Ascending aorta (tissue), 2 donors: ENCODE results near the gene DLG1. TPM values are rescaled to one million over a fixed set of nuclear protein-coding genes. Genes with fewer than 3 reads are reported as not detected.

Experiments
- DNase-seq, 2 donors: peaks; one replicate each; pipeline ENCODE4 v3.0.0-alpha.2; 2019; ENCODE audit warnings: low spot score in 2 of 2
- H3K27ac ChIP-seq, 2 donors: fragments of 200-600 bp; sonication (generic); one replicate each; pipeline ENCODE4 v1.5.1; 2016 to 2017; ENCODE audit warnings: mild to moderate bottlenecking in 1 of 2
- H3K27me3 ChIP-seq: fragments of 200-600 bp; sonication (generic); one replicate; pipeline ENCODE4 v1.5.1; 2017
- H3K36me3 ChIP-seq, 2 donors: fragments of 200-600 bp; sonication (generic); one replicate each; pipeline ENCODE4 v1.5.1; 2016
- H3K4me1 ChIP-seq, 2 donors: fragments of 200-600 bp; sonication (generic); one replicate each; pipeline ENCODE4 v1.5.1; 2016 to 2017; ENCODE audit warnings: mild to moderate bottlenecking in 1 of 2
- H3K4me3 ChIP-seq, 2 donors: fragments of 200-600 bp; sonication (generic); one replicate each; pipeline ENCODE4 v1.5.1; 2016 to 2017; ENCODE audit warnings: mild to moderate bottlenecking in 1 of 2
- H3K9me3 ChIP-seq, 2 donors: fragments of 200-600 bp; sonication (generic); one replicate each; pipeline ENCODE4 v1.5.1; 2016
- CTCF ChIP-seq, 3 experiments: fragments of 200-600 bp in 2 of 3; fragments of 450-650 bp in 1 of 3; sonication (generic) in 2 of 3; IDR thresholded peaks; one replicate each; pipeline ENCODE4 v1.5.1; 2016 to 2019; ENCODE audit warnings: antibody characterized with exemption in 3 of 3, mild to moderate bottlenecking in 1 of 3, moderate library complexity in 1 of 3
- intact Hi-C: fragments of 100-400 bp; cut with DNase I; formaldehyde crosslinking; loops from one replicate; pipeline ENCODE4 v1.15.1; 2023
- total RNA-seq: library from RNA; depleted of rRNA; stranded (reverse); fragments of >200 nt; gene quantifications from one replicate; pipeline ENCODE4 v1.1.0, GENCODE V29; 2016

The DLG1 gene
- total RNA-seq, 1 donor from 2014 or later, result 31.0 TPM

GRCh38 chr3:197256836-197257444, 41.5 kb downstream of the DLG1 start:
- intact Hi-C loops, result loop anchor here (1.0 to 2.0 kb wide), 2 partner anchors 198 to 253 kb away; no protein-coding TSS in a partner anchor
- H3K36me3 ChIP-seq, result no peaks in the 10 kb centered on the region
- no peak for DNase-seq
- no peak overlapping the region for H3K27ac ChIP-seq
- no peaks in the 10 kb centered on the region for H3K9me3 ChIP-seq
- peak; percentile 42 to 70 (median 68) for TF ChIP-seq CTCF (IDR thresholded peaks at IDR 0.05)
- H3K4me1 ChIP-seq, result no peaks in the 10 kb centered on the region
- H3K27me3 ChIP-seq, result no peaks in the 10 kb centered on the region
- H3K4me3 ChIP-seq, result no peak overlapping the region

GRCh38 chr3:197256104-197256503, 42.3 kb downstream of the DLG1 start:
- no peak overlapping the region for H3K27ac ChIP-seq
- no peaks in the 10 kb centered on the region for H3K27me3 ChIP-seq
- no peaks in the 10 kb centered on the region for H3K4me1 ChIP-seq
- intact Hi-C loops, result loop anchor here (1.0 to 2.0 kb wide), 2 partner anchors 199 to 254 kb away; no protein-coding TSS in a partner anchor
- H3K36me3 ChIP-seq, result no peaks in the 10 kb centered on the region
- H3K9me3 ChIP-seq, result no peaks in the 10 kb centered on the region
- H3K4me3 ChIP-seq, result no peak overlapping the region
- TF ChIP-seq CTCF (IDR thresholded peaks at IDR 0.05), result no peak
- no peak for DNase-seq

- H3K27me3 ChIP-seq, result no peaks in the 10 kb centered on the region
- no peak overlapping the region for H3K4me3 ChIP-seq
- TF ChIP-seq CTCF (IDR thresholded peaks at IDR 0.05), result no peak
- no peak for DNase-seq
- no peak overlapping the region for H3K27ac ChIP-seq
- H3K36me3 ChIP-seq, result peaks cover 0 to 3% of the 10 kb centered on the region in 2 donors
- H3K4me1 ChIP-seq, result no peaks in the 10 kb centered on the region
- intact Hi-C loops, result no loop called here
- H3K9me3 ChIP-seq, result peaks cover 12 to 19% of the 10 kb centered on the region in 2 donors
Observed at GRCh38 chr3:197253238-197253947, 45.0 kb downstream of the DLG1 start.

GRCh38 chr3:197249542-197249941, 48.9 kb downstream of the DLG1 start:
- intact Hi-C loops, result no loop called here
- no peaks in the 10 kb centered on the region for H3K4me1 ChIP-seq

GRCh38 chr3:197248341-197248740, 50.1 kb downstream of the DLG1 start:
- Histone ChIP-seq H3K9me3 (peaks cover 19 to 30% of the 10 kb centered on the region in 2 donors), H3K27ac (no peak overlapping the region), H3K27me3 (no peaks in the 10 kb centered on the region), H3K4me1 (no peaks in the 10 kb centered on the region), H3K4me3 (no peak overlapping the region), H3K36me3 (peaks cover 0 to 14% of the 10 kb centered on the region in 2 donors)
- TF ChIP-seq CTCF (IDR thresholded peaks at IDR 0.05), result no peak
- no peak for DNase-seq
- intact Hi-C loops, result no loop called here

More at GRCh38 chr3:197249542-197249941, 48.9 kb downstream of the DLG1 start:
- no peak for TF ChIP-seq CTCF (IDR thresholded peaks at IDR 0.05)
- no peak for DNase-seq
- peaks cover 0 to 9% of the 10 kb centered on the region in 2 donors for H3K36me3 ChIP-seq
- H3K27ac ChIP-seq, result no peak overlapping the region
- H3K4me3 ChIP-seq, result no peak overlapping the region
- no peaks in the 10 kb centered on the region for H3K27me3 ChIP-seq
- H3K9me3 ChIP-seq, result peaks cover 15 to 25% of the 10 kb centered on the region in 2 donors
